SK-N-MC (cell line): ENCODE results near the gene ZNF841.

Experiments
- EZH2 ChIP-seq: fragments of 200-600 bp; sonication (generic); IDR thresholded peaks from one replicate; pipeline ENCODE4 v1.6.1; 2017; ENCODE audit warnings: antibody characterized with exemption
- POLR2AphosphoS5 ChIP-seq: IDR thresholded peaks from 2 replicates; pipeline ENCODE4 v1.6.1; 2012; ENCODE audit warnings: mild to moderate bottlenecking, low read depth, low read length, borderline replicate concordance

DNA sequence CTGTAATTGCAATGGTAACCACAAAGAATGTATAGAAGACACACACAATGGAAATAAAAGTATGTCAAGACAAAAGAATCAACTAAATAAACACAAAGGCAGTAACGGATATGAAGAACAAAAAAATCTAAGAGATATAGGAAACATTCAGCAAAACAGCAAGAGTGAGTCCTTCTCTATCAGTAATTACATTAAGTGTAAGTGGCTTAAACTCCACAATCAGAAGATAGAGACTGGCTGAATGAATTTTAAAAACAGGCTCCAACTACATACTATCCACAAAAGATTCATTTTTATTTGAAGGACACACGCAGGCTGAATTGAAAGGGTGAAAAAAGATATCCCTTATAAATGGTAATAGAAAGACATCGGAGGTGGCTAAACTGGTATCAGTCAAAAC, 24.7 kb upstream of the ZNF841 start:
- TF ChIP-seq EZH2, result no peak
- no peak for TF ChIP-seq POLR2AphosphoS5
